HG03025 (cell line): ENCODE measurements around the gene BNC2.
"Not testable (repeated sequence)": the region's sequence is repeated elsewhere in the genome, so short reads cannot be mapped to it uniquely, and the experiment has no call there.

Experiments used
- ATAC-seq: cut with Tn5 transposase; IDR thresholded peaks from one replicate; pipeline ENCODE4 v1.9.1; 2021; ENCODE audit warnings: mild to moderate bottlenecking, moderate library complexity; ENCODE audit not compliant: unreplicated experiment, low FRiP score

BNC2 gene

GRCh38 chr9:16484180-16484579 lies 386.3 kb downstream of the BNC2 start:
- ATAC-seq, result no peak

DNA sequence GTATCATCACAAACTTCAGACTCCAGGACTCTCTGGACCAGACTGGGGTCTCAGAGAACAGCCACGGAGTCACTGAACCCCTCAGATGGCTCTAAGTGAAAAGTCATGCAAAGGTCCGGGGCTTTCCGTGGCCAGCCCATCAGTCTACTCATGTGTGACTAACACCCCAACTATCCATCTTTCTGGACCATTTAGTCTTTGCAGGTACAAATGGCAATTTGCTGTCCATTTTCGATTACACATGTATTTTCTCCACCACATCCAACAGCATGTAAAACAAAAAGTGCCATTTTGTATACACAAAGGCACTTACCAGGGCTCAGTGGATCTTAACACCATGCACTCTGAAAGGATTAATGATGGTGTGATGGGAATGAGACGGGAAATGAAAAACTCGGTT lies 387.7 kb downstream of the BNC2 start:
- ATAC-seq, result no peak

GRCh38 chr9:16480584-16480983 lies 389.9 kb downstream of the BNC2 start:
- not testable (repeated sequence) for ATAC-seq

- no peak for ATAC-seq
Observed at GRCh38 chr9:16475996-16476395, 394.5 kb downstream of the BNC2 start.

- ATAC-seq, result no peak
Observed at GRCh38 chr9:16475257-16475656, 395.2 kb downstream of the BNC2 start.

DNA sequence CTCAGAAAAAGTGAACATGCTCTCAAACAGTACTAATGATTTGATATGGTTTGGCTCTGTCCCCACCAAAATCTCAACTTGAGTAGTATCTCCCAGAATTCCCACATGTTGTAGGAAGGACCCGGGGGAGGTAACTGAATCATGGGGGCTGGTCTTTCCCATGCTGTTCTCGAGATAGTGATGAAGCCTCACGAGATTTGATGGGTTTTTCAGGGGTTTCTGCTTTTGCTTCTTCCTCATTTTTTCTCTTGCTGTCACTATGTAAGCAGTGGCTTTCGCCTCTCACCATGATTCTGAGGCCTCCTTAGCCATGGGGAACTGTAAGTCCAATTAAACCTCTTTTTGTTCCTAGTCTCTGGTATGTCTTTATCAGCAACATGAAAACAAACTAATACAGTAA lies 401.3 kb downstream of the BNC2 start:
- no peak for ATAC-seq

DNA sequence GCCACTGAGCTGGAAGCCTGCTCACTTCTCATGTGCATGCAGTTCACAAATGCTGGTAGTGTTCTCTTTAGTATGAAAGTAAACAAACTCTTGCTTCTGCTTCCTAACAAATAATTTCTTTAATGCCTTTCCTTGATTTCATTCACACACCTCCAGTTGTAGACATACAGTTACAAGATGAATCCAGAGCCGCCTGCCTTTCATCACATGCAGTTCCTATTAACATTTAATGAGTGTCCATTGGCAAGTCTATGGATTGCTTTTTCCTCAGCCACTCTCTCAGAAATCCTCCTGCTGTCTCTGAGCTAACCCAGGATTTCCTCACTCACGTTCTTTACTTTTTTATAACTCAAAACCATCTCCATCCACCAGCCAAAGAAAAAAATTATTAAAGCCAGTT lies 408.6 kb downstream of the BNC2 start:
- no peak for ATAC-seq

DNA sequence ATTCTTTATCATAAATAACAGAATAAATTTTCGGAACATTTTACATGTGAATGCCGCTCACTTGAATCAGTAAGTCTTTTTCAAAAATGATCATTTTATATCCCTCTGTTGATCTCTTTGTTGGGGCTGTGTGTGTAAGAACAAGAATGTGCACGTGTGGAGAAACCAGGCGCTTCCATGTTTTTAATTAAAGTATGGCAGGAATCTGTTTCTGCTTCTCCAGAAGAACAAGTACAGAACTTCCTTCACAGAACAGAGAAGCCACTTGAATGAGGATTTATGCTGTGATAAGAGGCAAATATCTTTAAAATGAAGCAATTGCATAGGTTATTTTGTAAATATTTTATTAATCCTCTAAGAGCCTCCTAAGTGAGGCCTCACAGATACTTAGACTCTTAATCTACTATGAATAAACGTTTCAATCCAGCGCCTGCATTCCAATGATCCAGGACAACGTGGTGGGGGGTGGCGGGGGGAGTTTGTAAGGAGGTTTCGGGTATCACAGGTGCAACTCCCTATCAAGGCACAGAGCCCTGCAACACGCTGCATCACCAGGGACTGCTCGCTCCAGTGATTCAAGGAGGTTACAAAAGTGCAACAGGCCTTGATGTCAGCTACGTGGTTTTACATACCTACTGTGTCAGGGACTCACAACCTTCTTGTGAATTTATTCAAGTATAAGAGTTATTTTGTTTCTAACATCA lies 409.2 kb downstream of the BNC2 start:
- ATAC-seq, result no peak

GRCh38 chr9:16460696-16461095 lies 409.8 kb downstream of the BNC2 start:
- no peak for ATAC-seq

- peak; percentile 65 for ATAC-seq
Observed at GRCh38 chr9:16459421-16460148, 410.9 kb downstream of the BNC2 start.

DNA sequence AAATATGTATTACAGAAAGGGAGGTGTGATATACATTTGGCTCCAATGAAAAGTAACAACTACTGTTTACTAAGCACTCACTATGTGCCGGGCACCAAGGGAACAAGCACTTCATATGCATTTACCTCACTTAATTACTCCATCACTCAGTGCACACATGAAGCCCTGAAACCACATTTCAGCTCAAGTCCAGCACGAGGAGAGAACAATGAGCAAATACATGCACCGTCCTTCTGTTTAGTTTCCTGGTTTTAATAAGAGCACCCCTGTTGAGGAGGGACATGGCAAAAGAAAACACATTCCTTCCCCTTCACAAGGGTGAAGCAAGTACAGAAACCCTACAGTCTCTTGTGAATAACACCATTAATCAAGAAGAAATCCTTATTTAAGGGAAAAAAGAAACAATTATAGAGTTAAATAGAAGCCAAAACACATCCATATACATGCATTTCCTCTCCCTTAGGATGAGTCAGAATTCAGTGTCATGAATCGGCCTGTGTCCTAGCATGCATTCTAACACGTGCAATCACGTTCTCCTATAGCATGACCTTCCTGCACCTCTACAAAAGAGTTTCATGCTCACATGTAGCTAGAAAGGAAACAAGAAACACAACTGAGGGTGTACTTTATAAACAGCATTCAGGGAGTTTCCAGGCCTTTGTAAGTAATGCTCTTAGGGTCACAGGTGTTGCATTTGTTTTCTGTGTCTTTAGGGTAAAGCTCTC lies 411.6 kb downstream of the BNC2 start:
- ATAC-seq, result peak; percentile 87

- ATAC-seq, result no peak
Observed at GRCh38 chr9:16455842-16456241, 414.6 kb downstream of the BNC2 start.

DNA sequence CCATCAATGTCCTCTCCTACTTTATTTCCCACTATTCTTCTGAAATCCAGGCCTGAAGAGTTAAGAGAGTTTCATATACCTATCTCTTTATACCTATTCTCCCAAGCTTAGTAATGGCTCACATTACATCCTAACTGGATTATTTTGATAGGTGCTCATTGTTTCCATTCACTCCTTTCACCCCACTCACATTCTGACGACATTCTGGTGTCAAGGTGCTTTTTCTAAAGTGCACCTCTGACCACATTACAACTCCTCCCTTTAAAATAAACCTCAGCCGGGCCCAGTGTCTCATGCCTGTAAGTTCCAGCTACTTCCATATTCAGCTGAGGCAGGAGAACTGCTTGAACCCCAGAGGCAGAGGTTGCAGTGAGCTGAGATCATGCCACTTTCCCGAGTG lies 417.1 kb downstream of the BNC2 start:
- no peak for ATAC-seq

DNA sequence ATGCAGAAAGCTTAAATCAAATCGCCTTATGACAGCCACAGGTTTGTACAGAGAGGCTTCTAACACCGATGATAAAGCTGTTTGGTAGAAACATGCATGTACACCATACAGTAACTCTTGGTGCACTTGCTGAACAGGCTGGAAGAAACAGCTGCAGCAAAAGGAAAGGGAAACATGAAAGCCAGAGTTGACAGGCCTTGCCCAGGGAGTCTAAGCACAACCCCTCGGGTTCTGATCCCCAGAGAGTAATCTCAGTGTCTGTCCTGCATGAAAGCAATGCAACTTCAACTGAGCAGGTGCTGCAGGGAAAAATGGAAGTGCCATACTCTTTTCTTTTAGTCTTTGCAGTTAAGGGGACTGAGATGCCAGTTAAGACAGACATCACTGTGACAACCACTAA lies 419.9 kb downstream of the BNC2 start:
- ATAC-seq, result peak; percentile 80

GRCh38 chr9:16450043-16450442 lies 420.4 kb downstream of the BNC2 start:
- ATAC-seq, result no peak

DNA sequence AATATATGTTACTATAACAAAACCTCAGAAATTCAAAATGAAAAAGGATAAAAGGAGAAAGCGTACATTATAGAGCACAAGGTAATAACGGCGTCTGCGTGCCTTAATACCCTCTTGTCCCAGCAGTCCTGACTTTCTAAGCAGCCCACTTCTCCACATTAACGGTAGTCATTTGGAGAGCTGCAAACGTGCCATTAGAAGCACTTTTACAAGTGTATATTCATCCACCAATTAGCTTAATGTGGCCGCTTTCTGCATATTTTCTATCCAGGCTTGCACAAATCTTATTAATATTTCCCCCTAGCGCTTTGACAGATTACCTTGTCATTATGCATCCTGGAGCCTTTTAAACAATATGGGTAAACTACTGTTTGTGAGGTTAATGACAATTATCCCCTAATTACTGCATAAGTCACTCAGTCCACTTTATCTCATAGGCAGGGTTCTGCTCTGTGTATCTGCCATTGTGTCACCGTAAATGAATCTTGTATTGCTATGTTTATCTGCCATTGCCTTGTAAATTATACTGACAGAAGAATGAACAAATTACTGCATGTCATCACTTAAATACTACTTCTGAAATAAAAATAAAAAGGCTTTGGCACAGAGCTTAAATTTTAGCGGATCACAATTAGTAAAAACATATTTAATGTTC lies 421.3 kb downstream of the BNC2 start:
- ATAC-seq, result no peak

- ATAC-seq, result no peak
Observed at GRCh38 chr9:16447946-16448345, 422.5 kb downstream of the BNC2 start.

- ATAC-seq, result no peak
Observed at GRCh38 chr9:16446636-16447035, 423.8 kb downstream of the BNC2 start.

- no peak for ATAC-seq
Observed at GRCh38 chr9:16445141-16445920, 425.1 kb downstream of the BNC2 start.

DNA sequence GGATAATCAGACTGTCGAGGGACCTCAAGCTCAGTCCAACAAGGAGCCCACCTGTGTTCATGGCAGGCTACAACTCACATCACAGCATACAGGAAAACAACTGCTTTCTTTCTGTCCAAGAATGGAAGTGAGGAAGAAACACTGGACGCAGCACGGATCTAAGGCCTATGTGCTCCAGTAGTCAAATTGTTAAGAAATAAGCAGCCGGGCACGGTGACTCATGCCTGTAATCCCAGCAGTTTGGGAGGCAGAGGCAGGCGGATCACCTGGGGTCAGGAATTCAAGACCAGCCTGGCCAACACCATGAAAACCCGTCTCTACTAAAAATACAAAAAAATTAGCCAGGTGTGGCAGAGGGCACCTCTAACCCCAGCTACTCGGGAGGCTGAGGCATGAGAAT lies 427.8 kb downstream of the BNC2 start:
- ATAC-seq, result no peak
